GM18505 (cell line): Measurements from ENCODE around the gene GJA3.

Experiments used
- ATAC-seq: cut with Tn5 transposase; IDR thresholded peaks from one replicate; pipeline ENCODE4 v1.9.1; 2021; ENCODE audit not compliant: unreplicated experiment
- POLR2A ChIP-seq: IDR thresholded peaks from 4 replicates; pipeline ENCODE4 v1.6.1; 2011; ENCODE audit warnings: borderline replicate concordance; ENCODE audit not compliant: insufficient read depth, insufficient read length; ENCODE audit errors: extremely low read depth

Gene GJA3

GRCh38 chr13:20125129-20125782 is 35.6 kb downstream of the GJA3 start:
- TF ChIP-seq POLR2A = no peak
- no peak for ATAC-seq

- no peak for TF ChIP-seq POLR2A
- no peak for ATAC-seq
Observed at GRCh38 chr13:20124303-20124702, 36.5 kb downstream of the GJA3 start.

GRCh38 chr13:20121159-20121525 is 39.7 kb downstream of the GJA3 start:
- no peak for TF ChIP-seq POLR2A
- no peak for ATAC-seq

GRCh38 chr13:20119960-20120359 is 40.9 kb downstream of the GJA3 start:
- no peak for TF ChIP-seq POLR2A
- ATAC-seq = no peak

- no peak for TF ChIP-seq POLR2A
- peak; percentile 41 for ATAC-seq
Observed at GRCh38 chr13:20118268-20119140, 42.3 kb downstream of the GJA3 start.

- TF ChIP-seq POLR2A = no peak
- no peak for ATAC-seq
Observed at GRCh38 chr13:20116213-20116612, 44.6 kb downstream of the GJA3 start.

GRCh38 chr13:20114066-20114610 is 46.7 kb downstream of the GJA3 start:
- no peak for ATAC-seq
- TF ChIP-seq POLR2A = no peak

- TF ChIP-seq POLR2A = no peak
- ATAC-seq = no peak
Observed at GRCh38 chr13:20109037-20109436, 51.8 kb downstream of the GJA3 start.

- no peak for ATAC-seq
- TF ChIP-seq POLR2A = no peak
Observed at GRCh38 chr13:20106742-20107141, 54.1 kb downstream of the GJA3 start.

- no peak for TF ChIP-seq POLR2A
- no peak for ATAC-seq
Observed at GRCh38 chr13:20105161-20105689, 55.6 kb downstream of the GJA3 start.

- no peak for TF ChIP-seq POLR2A
- ATAC-seq = no peak
Observed at GRCh38 chr13:20102525-20103180, 58.2 kb downstream of the GJA3 start.

GRCh38 chr13:20101467-20102316 is 59.2 kb downstream of the GJA3 start:
- ATAC-seq = no peak
- no peak for TF ChIP-seq POLR2A
